IMR-90 (cell line): ENCODE data around the gene INSYN1. TPM values are rescaled to one million over a fixed set of nuclear protein-coding genes. Genes with fewer than 3 reads are reported as not detected.

Source experiments
- ATAC-seq: fragments of 200-7000 bp; cut with Tn5 transposase; 2 replicates; pipeline ENCODE4 v1.9.1; 2020; ENCODE audit warnings: low read depth, mild to moderate bottlenecking, moderate library complexity
- BruUV-seq: library from RNA; stranded (reverse); fragments of 400-500 nt; replicated peaks from 2 replicates; lab custom pipeline; 2021; lab: Mats Ljungman, UMichigan
- CTCF ChIA-PET: fragments of 300-600 bp; formaldehyde crosslinking; extraction: SDS; loops from one replicate; lab custom pipeline; 2021; ENCODE audit warnings: antibody characterized with exemption; lab: Yijun Ruan, JAX
- POLR2A ChIA-PET: fragments of 300-600 bp; sonication (Branson Sonifier 250); formaldehyde crosslinking; loops from one replicate; lab custom pipeline; 2022; ENCODE audit warnings: antibody characterized with exemption; ENCODE audit not compliant: unreplicated experiment; lab: Charles Lee
- DNase-seq: peaks from one replicate; pipeline ENCODE4 v3.0.0; 2013
- H2AFZ ChIP-seq: replicated peaks from 2 replicates; pipeline ENCODE3; 2013; ENCODE audit warnings: low read length, mild to moderate bottlenecking; ENCODE audit not compliant: poor library complexity
- H2AK5ac ChIP-seq: 2 replicates; pipeline ENCODE4 v1.6.1; 2013; ENCODE audit warnings: low read depth, low read length, inconsistent platforms
- H2AK9ac ChIP-seq: replicated peaks from 2 replicates; pipeline ENCODE3; 2013; ENCODE audit warnings: mild to moderate bottlenecking, low read depth, low read length, moderate library complexity; ENCODE audit not compliant: poor library complexity
- H2BK120ac ChIP-seq: 2 replicates; pipeline ENCODE4 v1.6.1; 2013; ENCODE audit warnings: low read depth, low read length, inconsistent platforms
- H2BK15ac ChIP-seq: 3 replicates; pipeline ENCODE4 v1.6.1; 2013; ENCODE audit warnings: low read depth, low read length, inconsistent platforms
- H2BK20ac ChIP-seq: 2 replicates; pipeline ENCODE4 v1.6.1; 2013; ENCODE audit warnings: low read depth, mild to moderate bottlenecking, inconsistent platforms, low read length, moderate library complexity
- H2BK5ac ChIP-seq: 2 replicates; pipeline ENCODE4 v1.6.1; 2013; ENCODE audit warnings: mild to moderate bottlenecking, low read depth, low read length, inconsistent platforms; ENCODE audit not compliant: poor library complexity, severe bottlenecking
- H3K14ac ChIP-seq: replicated peaks from 2 replicates; pipeline ENCODE4 v1.6.1; 2013; ENCODE audit warnings: low read depth, low read length, inconsistent platforms
- H3K18ac ChIP-seq: 2 replicates; pipeline ENCODE4 v1.6.1; 2013; ENCODE audit warnings: low read depth, low read length, control low read depth
- H3K23ac ChIP-seq: 2 replicates; pipeline ENCODE4 v1.6.1; 2013; ENCODE audit warnings: low read depth, low read length, inconsistent platforms
- H3K27ac ChIP-seq: 2 replicates; pipeline ENCODE4 v1.5.1; 2013; ENCODE audit warnings: mild to moderate bottlenecking, control low read depth, low read length; ENCODE audit not compliant: insufficient read depth
- H3K27me3 ChIP-seq: 2 replicates; pipeline ENCODE4 v1.6.1; 2013; ENCODE audit warnings: low read length; ENCODE audit not compliant: control insufficient read depth, insufficient read depth
- H3K36me3 ChIP-seq: 2 replicates; pipeline ENCODE4 v1.6.1; 2013; ENCODE audit warnings: low read length, mixed read lengths; ENCODE audit not compliant: control insufficient read depth, insufficient read depth
- H3K4ac ChIP-seq: 2 replicates; pipeline ENCODE4 v1.6.1; 2013; ENCODE audit warnings: low read depth, low read length, inconsistent platforms
- H3K4me1 ChIP-seq: 2 replicates; pipeline ENCODE4 v1.6.1; 2013; ENCODE audit warnings: low read length, mixed read lengths; ENCODE audit not compliant: control insufficient read depth, insufficient read depth
- H3K4me2 ChIP-seq: 2 replicates; pipeline ENCODE4 v1.6.1; 2013; ENCODE audit warnings: low read depth, mild to moderate bottlenecking, control low read depth, low read length, moderate library complexity
- H3K4me3 ChIP-seq: 2 replicates; pipeline ENCODE4 v1.5.1; 2013; ENCODE audit warnings: low read depth, mild to moderate bottlenecking, control low read depth, low read length, moderate library complexity; ENCODE audit not compliant: insufficient read depth
- H3K56ac ChIP-seq: 2 replicates; pipeline ENCODE4 v1.6.1; 2013; ENCODE audit warnings: low read length, inconsistent platforms; ENCODE audit not compliant: insufficient read depth; ENCODE audit errors: extremely low read depth
- H3K79me1 ChIP-seq, 2 experiments: 2 replicates each; pipeline ENCODE4 v1.6.1; 2013; ENCODE audit warnings: low read length in 2 of 2, inconsistent platforms in 1 of 2, low read depth in 1 of 2
- H3K9ac ChIP-seq: 2 replicates; pipeline ENCODE4 v1.6.1; 2013; ENCODE audit warnings: low read depth, low read length, control low read depth
- H3K9me1 ChIP-seq: 2 replicates; pipeline ENCODE4 v1.6.1; 2013; ENCODE audit warnings: low read length, inconsistent platforms; ENCODE audit not compliant: insufficient read depth
- H3K9me3 ChIP-seq: 2 replicates; pipeline ENCODE4 v1.6.1; 2013; ENCODE audit warnings: low read length; ENCODE audit not compliant: control insufficient read depth, insufficient read depth
- H4K20me1 ChIP-seq: 2 replicates; pipeline ENCODE4 v1.6.1; 2013; ENCODE audit warnings: low read length, inconsistent platforms; ENCODE audit not compliant: insufficient read depth
- H4K5ac ChIP-seq: 2 replicates; pipeline ENCODE4 v1.6.1; 2013; ENCODE audit warnings: mild to moderate bottlenecking, low read depth, low read length, control low read depth
- H4K8ac ChIP-seq, 2 experiments: 2 replicates each; pipeline ENCODE4 v1.6.1; 2013; ENCODE audit warnings: low read depth in 2 of 2, low read length in 2 of 2, control low read depth in 1 of 2, inconsistent platforms in 1 of 2
- H4K91ac ChIP-seq: 2 replicates; pipeline ENCODE4 v1.6.1; 2013; ENCODE audit warnings: low read depth, low read length, inconsistent platforms; ENCODE audit not compliant: insufficient read depth
- BHLHE40 ChIP-seq: fragments of 150-350 bp; IDR thresholded peaks from 2 replicates; pipeline ENCODE4 v1.6.1; 2016; ENCODE audit warnings: mild to moderate bottlenecking, low read depth, low read length
- CEBPB ChIP-seq: IDR thresholded peaks from 2 replicates; pipeline ENCODE4 v1.6.1; 2012; ENCODE audit warnings: low read depth, low read length, improper control_type of control experiment
- CHD1 ChIP-seq: IDR thresholded peaks from 2 replicates; pipeline ENCODE4 v1.6.1; 2012; ENCODE audit warnings: low read depth, low read length, improper control_type of control experiment
- MAFK ChIP-seq: IDR thresholded peaks from 2 replicates; pipeline ENCODE4 v1.6.1; 2012; ENCODE audit warnings: low read depth, low read length, improper control_type of control experiment
- MAZ ChIP-seq: IDR thresholded peaks from 2 replicates; pipeline ENCODE4 v1.6.1; 2012; ENCODE audit warnings: low read depth, mild to moderate bottlenecking, low read length, improper control_type of control experiment, moderate library complexity, borderline replicate concordance
- POLR2A ChIP-seq: IDR thresholded peaks from 2 replicates; pipeline ENCODE4 v1.6.1; 2012; ENCODE audit warnings: mild to moderate bottlenecking, low read depth, low read length
- SMC3 ChIP-seq: fragments of 150-350 bp; IDR thresholded peaks from 2 replicates; pipeline ENCODE4 v1.6.1; 2016; ENCODE audit warnings: low read depth, mild to moderate bottlenecking, antibody characterized with exemption, low read length, moderate library complexity
- WGBS, 2 experiments: methylation state at CpG; one replicate each; pipeline versions ENCODE4 v1.1.5 to v1.1.7; 2013; ENCODE audit warnings: missing lambda C conversion rate in 2 of 2; ENCODE audit not compliant: insufficient read length in 1 of 2; ENCODE audit errors: extremely low coverage in 2 of 2; 5-methylcytosine and 5-hydroxymethylcytosine counted together
- dilution Hi-C: fragments of 300-500 bp; cut with HindIII; formaldehyde crosslinking; loops from one replicate; pipeline ENCODE4 v1.14.3; 2018; ENCODE audit warnings: low sequenced_read_pairs; ENCODE audit not compliant: unreplicated experiment
- in situ Hi-C: fragments of 300-500 bp; cut with MboI; formaldehyde crosslinking; loops from 3 replicates; pipeline ENCODE4 v1.14.3; 2019; ENCODE audit warnings: low sequenced_read_pairs, inconsistent platforms, mixed read lengths
- intact Hi-C: fragments of 100-400 bp; cut with micrococcal nuclease; formaldehyde crosslinking; loops from 2 replicates; pipeline ENCODE4 v1.10.0; 2022
- polyA plus RNA-seq, 3 experiments: library from polyadenylated mRNA; depleted of rRNA; stranded (reverse); fragments of >200 nt; gene quantifications; 2 replicates each; pipeline ENCODE4 v1.2.3, GENCODE V29; 2012; ENCODE audit warnings: low replicate concordance in 1 of 3
- total RNA-seq: library from RNA; depleted of rRNA; stranded (reverse); fragments of >200 nt; gene quantifications from 2 replicates; pipeline ENCODE4 v1.2.3, GENCODE V29; 2012
- TF ChIP-seq, protein P1 (sequence below): conservative IDR thresholded peaks from 2 replicates; pipeline ENCODE4 v1.5.1; 2012; ENCODE audit warnings: mild to moderate bottlenecking, low read depth, low read length, improper control_type of control experiment

INSYN1 gene
- total and polyA plus RNA-seq, 2 of the 4 experiments (the other 2 are of a cell fraction): 0.18 to 0.34 TPM

GRCh38 chr15:73737535-73737934 lies 15.6 kb downstream of the INSYN1 start:
- Histone ChIP-seq H3K56ac (no peak overlapping the region), H3K36me3 (no peaks in the 10 kb centered on the region), H3K9me3 (no peaks in the 10 kb centered on the region), H3K18ac (no peak overlapping the region), H2AFZ (no peak overlapping the region), H4K91ac (no peak overlapping the region), H3K14ac (no peak overlapping the region), H3K4me1 (no peaks in the 10 kb centered on the region), H2BK15ac (no peak overlapping the region), H3K9ac (no peak overlapping the region), H4K5ac (no peak overlapping the region), H3K4ac (no peak overlapping the region), H4K8ac (no peak overlapping the region), H3K23ac (no peak overlapping the region), H3K27me3 (peaks cover 38% of the 10 kb centered on the region), H3K4me3 (no peak overlapping the region), H3K4me2 (no peak overlapping the region), H3K27ac (no peak overlapping the region), H2BK5ac (no peak overlapping the region), H2BK20ac (no peak overlapping the region), H2AK9ac (no peak overlapping the region), H2AK5ac (no peak overlapping the region), H3K9me1 (no peaks in the 10 kb centered on the region), H2BK120ac (no peak overlapping the region), H3K79me1 (no peaks in the 10 kb centered on the region), H4K20me1 (no peaks in the 10 kb centered on the region)
- ChIA-PET CTCF (no interaction called here), POLR2A (no interaction called here)
- BruUV-seq: no TSS peak
- no CpG with 5 or more reads among the region's 7 CpGs for WGBS, 2 experiments
- no peak for TF ChIP-seq POLR2A
- TF ChIP-seq CHD1: no peak
- no peak for TF ChIP-seq BHLHE40
- no peak for TF ChIP-seq CEBPB
- TF ChIP-seq MAFK: no peak
- TF ChIP-seq SMC3: no peak
- TF ChIP-seq MAZ: no peak
- TF ChIP-seq, protein P1, sequence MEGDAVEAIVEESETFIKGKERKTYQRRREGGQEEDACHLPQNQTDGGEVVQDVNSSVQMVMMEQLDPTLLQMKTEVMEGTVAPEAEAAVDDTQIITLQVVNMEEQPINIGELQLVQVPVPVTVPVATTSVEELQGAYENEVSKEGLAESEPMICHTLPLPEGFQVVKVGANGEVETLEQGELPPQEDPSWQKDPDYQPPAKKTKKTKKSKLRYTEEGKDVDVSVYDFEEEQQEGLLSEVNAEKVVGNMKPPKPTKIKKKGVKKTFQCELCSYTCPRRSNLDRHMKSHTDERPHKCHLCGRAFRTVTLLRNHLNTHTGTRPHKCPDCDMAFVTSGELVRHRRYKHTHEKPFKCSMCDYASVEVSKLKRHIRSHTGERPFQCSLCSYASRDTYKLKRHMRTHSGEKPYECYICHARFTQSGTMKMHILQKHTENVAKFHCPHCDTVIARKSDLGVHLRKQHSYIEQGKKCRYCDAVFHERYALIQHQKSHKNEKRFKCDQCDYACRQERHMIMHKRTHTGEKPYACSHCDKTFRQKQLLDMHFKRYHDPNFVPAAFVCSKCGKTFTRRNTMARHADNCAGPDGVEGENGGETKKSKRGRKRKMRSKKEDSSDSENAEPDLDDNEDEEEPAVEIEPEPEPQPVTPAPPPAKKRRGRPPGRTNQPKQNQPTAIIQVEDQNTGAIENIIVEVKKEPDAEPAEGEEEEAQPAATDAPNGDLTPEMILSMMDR: no peak
- no peak for ATAC-seq
- dilution Hi-C loops (no loop called here), intact Hi-C loops (no loop called here), in situ Hi-C loops (no loop called here)
- DNase-seq: no peak
